ENCODE measurements around the gene RNASEL.
A peak's percentile ranks its signal among the peaks of the same experiment; 100 is the strongest.

Gene RNASEL

DNA sequence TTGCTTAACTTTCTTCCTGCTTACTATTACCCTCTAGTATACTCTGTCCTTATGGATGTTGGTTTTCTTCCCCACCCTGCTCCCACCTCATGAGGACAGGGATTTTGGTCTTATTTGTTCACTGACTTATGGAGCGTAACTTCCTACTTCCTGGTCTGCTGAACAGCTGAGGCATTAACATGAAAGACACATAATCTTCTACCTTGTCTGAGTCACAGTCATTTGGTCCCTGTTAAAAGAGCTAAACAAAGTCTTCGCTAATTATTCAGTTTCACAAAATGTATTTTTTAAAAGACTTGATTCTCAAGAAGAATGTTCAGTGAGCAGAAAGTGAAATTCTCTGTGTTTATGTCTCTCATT lies 18.5 kb downstream of the RNASEL start (continued):
- TF ChIP-seq, protein P1, sequence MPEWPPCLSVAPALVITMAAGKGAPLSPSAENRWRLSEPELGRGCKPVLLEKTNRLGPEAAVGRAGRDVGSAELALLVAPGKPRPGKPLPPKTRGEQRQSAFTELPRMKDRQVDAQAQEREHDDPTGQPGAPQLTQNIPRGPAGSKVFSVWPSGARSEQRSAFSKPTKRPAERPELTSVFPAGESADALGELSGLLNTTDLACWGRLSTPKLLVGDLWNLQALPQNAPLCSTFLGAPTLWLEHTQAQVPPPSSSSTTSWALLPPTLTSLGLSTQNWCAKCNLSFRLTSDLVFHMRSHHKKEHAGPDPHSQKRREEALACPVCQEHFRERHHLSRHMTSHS (tag by site-specific recombination; IDR thresholded peaks at IDR 0.05) = no peak
- TF ChIP-seq ZNF473 (tag by site-specific recombination; IDR thresholded peaks at IDR 0.05) (no peak), KLF8 (tag by site-specific recombination; IDR thresholded peaks at IDR 0.05) (no peak), BCL11A (tag by site-specific recombination; IDR thresholded peaks at IDR 0.05; ENCODE audit: low read depth) (no peak), ZNF266 (tag by site-specific recombination; IDR thresholded peaks at IDR 0.05; ENCODE audit: low read depth) (no peak)
- TF ChIP-seq, protein P2, sequence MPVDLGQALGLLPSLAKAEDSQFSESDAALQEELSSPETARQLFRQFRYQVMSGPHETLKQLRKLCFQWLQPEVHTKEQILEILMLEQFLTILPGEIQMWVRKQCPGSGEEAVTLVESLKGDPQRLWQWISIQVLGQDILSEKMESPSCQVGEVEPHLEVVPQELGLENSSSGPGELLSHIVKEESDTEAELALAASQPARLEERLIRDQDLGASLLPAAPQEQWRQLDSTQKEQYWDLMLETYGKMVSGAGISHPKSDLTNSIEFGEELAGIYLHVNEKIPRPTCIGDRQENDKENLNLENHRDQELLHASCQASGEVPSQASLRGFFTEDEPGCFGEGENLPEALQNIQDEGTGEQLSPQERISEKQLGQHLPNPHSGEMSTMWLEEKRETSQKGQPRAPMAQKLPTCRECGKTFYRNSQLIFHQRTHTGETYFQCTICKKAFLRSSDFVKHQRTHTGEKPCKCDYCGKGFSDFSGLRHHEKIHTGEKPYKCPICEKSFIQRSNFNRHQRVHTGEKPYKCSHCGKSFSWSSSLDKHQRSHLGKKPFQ (tag by site-specific recombination; IDR thresholded peaks at IDR 0.05) = no peak
- TF ChIP-seq, protein P3, sequence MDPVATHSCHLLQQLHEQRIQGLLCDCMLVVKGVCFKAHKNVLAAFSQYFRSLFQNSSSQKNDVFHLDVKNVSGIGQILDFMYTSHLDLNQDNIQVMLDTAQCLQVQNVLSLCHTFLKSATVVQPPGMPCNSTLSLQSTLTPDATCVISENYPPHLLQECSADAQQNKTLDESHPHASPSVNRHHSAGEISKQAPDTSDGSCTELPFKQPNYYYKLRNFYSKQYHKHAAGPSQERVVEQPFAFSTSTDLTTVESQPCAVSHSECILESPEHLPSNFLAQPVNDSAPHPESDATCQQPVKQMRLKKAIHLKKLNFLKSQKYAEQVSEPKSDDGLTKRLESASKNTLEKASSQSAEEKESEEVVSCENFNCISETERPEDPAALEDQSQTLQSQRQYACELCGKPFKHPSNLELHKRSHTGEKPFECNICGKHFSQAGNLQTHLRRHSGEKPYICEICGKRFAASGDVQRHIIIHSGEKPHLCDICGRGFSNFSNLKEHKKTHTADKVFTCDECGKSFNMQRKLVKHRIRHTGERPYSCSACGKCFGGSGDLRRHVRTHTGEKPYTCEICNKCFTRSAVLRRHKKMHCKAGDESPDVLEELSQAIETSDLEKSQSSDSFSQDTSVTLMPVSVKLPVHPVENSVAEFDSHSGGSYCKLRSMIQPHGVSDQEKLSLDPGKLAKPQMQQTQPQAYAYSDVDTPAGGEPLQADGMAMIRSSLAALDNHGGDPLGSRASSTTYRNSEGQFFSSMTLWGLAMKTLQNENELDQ (tag by site-specific recombination; IDR thresholded peaks at IDR 0.05; ENCODE audit: low read depth) = no peak

DNA sequence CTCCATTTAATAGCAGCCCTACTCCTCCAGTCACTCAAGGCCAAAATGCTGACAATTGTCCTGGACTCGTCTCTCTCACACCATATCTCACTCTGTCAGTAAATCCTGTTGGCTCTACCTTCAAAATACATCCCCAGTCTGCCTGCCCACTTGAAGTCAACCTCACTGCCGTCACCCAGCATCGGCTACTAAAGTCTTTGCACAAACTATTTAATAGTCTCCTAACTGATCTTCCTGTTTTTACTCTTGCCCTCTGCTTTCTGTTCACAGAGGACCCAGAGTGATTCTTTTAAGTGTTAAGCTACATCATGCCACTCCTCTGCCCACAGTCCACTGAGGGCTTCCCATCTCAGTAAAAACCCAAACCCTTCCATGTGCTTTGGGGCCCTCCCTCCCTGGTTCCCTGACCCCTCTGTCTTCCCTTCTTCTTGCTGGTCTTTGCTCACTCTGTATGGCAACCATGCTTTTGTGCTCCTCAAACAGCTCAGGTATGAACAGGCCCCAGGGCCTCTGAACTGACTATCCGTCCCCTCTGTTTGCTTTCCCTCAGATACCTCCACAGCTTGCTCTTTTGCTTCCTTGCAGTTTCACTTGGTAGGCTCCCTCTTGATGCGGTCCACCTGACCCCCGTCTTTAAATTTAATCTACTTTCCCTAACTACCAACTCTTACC lies 19.0 kb downstream of the RNASEL start:
- Histone ChIP-seq H3K9me3 (ENCODE audit: control insufficient read depth, insufficient read depth, low read depth, low read length) (no peaks in the 10 kb centered on the region), H3K36me3 (ENCODE audit: control insufficient read depth in 2 of 2, insufficient read depth in 1 of 2, low read length in 2 of 2) (peaks cover 0 to 3% of the 10 kb centered on the region in 2 experiments; a peak in 1 of 3 replicates), H3K4me3 (ENCODE audit: low read depth, low read length) (no peak overlapping the region), H3K4me1 (ENCODE audit: control insufficient read depth, insufficient read depth, low read length) (no peaks in the 10 kb centered on the region), H3K27ac (ENCODE audit: extremely low read depth, low read depth, low read length) (no peak overlapping the region)
- 0 out of 2 replicates have a peak, but pooled peaks have one; percentile 16 for TF ChIP-seq ZNF660 (tag by site-specific recombination; IDR thresholded peaks at IDR 0.05)
- no peak for TF ChIP-seq YY2 (tag by site-specific recombination; IDR thresholded peaks at IDR 0.05)
- TF ChIP-seq ZNF561 (tag by site-specific recombination; IDR thresholded peaks at IDR 0.05; ENCODE audit: borderline replicate concordance) = no peak
- POLR2A ChIA-PET = no interaction called here
- CTCF ChIA-PET = interaction anchor here (1.1 kb wide), 1 partner anchor 31 kb away, joined by 4 read pairs; no protein-coding TSS in a partner anchor

DNA sequence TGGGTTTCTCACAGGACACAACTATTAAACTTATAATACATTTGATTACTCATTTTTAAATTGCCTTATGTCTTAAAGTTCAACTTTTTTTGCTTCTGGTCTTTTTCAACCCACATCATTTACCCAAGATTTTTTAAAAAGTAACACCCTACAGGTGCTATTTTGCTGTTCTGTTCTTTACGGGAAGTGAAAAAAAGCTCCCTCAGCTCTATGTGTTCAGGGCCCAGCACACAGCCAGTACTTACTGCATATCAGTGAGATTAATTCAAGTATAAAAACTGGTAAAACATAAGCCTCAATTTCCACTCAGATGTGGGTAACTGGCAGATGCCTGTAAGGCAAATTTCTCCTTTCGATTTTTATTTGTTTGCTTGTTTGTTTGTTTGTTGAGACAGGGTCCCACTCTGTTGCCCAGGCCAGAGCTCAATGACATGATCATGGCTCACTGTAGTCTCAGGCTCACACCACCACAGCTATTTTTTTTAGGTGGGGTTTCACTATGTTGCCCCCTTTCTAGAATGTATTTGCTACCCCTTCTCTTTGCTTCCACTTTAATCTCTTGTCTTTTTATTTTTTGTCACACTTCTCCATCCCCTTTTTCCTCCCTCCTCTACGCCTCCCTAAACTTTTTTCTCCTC lies 20.3 kb downstream of the RNASEL start:
- ChIA-PET CTCF (interaction anchor here (0.6 kb wide), 1 partner anchor 13 kb away, joined by 3 read pairs; no protein-coding TSS in a partner anchor), POLR2A (no interaction called here)
- H3K4me3 ChIP-seq (ENCODE audit: low read depth, low read length) = no peak overlapping the region
- no peaks in the 10 kb centered on the region for H3K36me3 ChIP-seq (ENCODE audit: control insufficient read depth in 2 of 2, insufficient read depth in 1 of 2, low read length in 2 of 2)
- no peak overlapping the region for H3K27ac ChIP-seq (ENCODE audit: extremely low read depth, low read depth, low read length)
- no peaks in the 10 kb centered on the region for H3K4me1 ChIP-seq (ENCODE audit: control insufficient read depth, insufficient read depth, low read length)
- TF ChIP-seq, protein P4, sequence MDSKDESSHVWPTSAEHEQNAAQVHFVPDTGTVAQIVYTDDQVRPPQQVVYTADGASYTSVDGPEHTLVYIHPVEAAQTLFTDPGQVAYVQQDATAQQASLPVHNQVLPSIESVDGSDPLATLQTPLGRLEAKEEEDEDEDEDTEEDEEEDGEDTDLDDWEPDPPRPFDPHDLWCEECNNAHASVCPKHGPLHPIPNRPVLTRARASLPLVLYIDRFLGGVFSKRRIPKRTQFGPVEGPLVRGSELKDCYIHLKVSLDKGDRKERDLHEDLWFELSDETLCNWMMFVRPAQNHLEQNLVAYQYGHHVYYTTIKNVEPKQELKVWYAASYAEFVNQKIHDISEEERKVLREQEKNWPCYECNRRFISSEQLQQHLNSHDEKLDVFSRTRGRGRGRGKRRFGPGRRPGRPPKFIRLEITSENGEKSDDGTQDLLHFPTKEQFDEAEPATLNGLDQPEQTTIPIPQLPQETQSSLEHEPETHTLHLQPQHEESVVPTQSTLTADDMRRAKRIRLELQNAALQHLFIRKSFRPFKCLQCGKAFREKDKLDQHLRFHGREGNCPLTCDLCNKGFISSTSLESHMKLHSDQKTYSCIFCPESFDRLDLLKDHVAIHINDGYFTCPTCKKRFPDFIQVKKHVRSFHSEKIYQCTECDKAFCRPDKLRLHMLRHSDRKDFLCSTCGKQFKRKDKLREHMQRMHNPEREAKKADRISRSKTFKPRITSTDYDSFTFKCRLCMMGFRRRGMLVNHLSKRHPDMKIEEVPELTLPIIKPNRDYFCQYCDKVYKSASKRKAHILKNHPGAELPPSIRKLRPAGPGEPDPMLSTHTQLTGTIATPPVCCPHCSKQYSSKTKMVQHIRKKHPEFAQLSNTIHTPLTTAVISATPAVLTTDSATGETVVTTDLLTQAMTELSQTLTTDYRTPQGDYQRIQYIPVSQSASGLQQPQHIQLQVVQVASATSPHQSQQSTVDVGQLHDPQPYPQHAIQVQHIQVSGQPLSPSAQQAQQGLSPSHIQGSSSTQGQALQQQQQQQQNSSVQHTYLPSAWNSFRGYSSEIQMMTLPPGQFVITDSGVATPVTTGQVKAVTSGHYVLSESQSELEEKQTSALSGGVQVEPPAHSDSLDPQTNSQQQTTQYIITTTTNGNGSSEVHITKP (tag by site-specific recombination; IDR thresholded peaks at IDR 0.05) = peak; percentile 68
- no peak for TF ChIP-seq ZNF394 (tag by site-specific recombination; IDR thresholded peaks at IDR 0.05; ENCODE audit: borderline replicate concordance)
- no peaks in the 10 kb centered on the region for H3K9me3 ChIP-seq (ENCODE audit: control insufficient read depth, insufficient read depth, low read depth, low read length)

Measured in HEK293 (cell line).